HG03064 (cell line): ENCODE measurements around the gene GSTK1.

Source experiments
- ATAC-seq: cut with Tn5 transposase; IDR thresholded peaks from one replicate; pipeline ENCODE4 v1.9.1; 2021; ENCODE audit warnings: low read depth; ENCODE audit not compliant: unreplicated experiment

Gene GSTK1

GRCh38 chr7:143290293-143290692 is 27.1 kb downstream of the GSTK1 start:
- ATAC-seq = no peak

GRCh38 chr7:143292876-143293275 is 29.6 kb downstream of the GSTK1 start:
- no peak for ATAC-seq

- no peak for ATAC-seq
These were observed 32.6 kb downstream of the GSTK1 start for GRCh38 chr7:143295870-143296269.

GRCh38 chr7:143296686-143297085 is 33.4 kb downstream of the GSTK1 start:
- ATAC-seq = no peak

- no peak for ATAC-seq
These were observed 36.1 kb downstream of the GSTK1 start for GRCh38 chr7:143299346-143299745.

- ATAC-seq = no peak
These were observed 36.6 kb downstream of the GSTK1 start for GRCh38 chr7:143299840-143300239.

GRCh38 chr7:143300959-143301935 is 38.0 kb downstream of the GSTK1 start:
- no peak for ATAC-seq

- no peak for ATAC-seq
These were observed 40.5 kb downstream of the GSTK1 start for GRCh38 chr7:143303733-143304132.

GRCh38 chr7:143304938-143305337 is 41.7 kb downstream of the GSTK1 start:
- ATAC-seq = no peak

- ATAC-seq = no peak
These were observed 42.3 kb downstream of the GSTK1 start for GRCh38 chr7:143305423-143306070.

- no peak for ATAC-seq
These were observed 45.4 kb downstream of the GSTK1 start for GRCh38 chr7:143308632-143309031.

GRCh38 chr7:143314127-143314526 is 50.9 kb downstream of the GSTK1 start:
- no peak for ATAC-seq

- ATAC-seq = no peak
These were observed 52.5 kb downstream of the GSTK1 start, which contains the start of gene CLCN1 for GRCh38 chr7:143315776-143316175. CLCN1 (plus strand) TSS chr7:143316111; CDS start chr7:143316213, 102 bp downstream.

GRCh38 chr7:143316492-143316891 is 53.3 kb downstream of the GSTK1 start:
- no peak for ATAC-seq

GRCh38 chr7:143318661-143319060 is 55.4 kb downstream of the GSTK1 start:
- no peak for ATAC-seq
